Measurements from ENCODE around the gene TNFAIP2. TPM values are rescaled to one million over a fixed set of nuclear protein-coding genes. Genes with fewer than 3 reads are reported as not detected.
A peak's percentile ranks its signal among the peaks of the same experiment; 100 is the strongest.

Gene TNFAIP2
- total RNA-seq, 2 experiments from 2014 or later = 1.1 to 1.2 TPM

GRCh38 chr14:103140316-103141109, 17.3 kb downstream of the TNFAIP2 start:
- Mint-ChIP-seq H3K27me3 (peaks cover 5% of the 10 kb centered on the region), H3K27ac (no peak overlapping the region), H3K9me3 (no peaks in the 10 kb centered on the region), H3K4me3 (no peak overlapping the region), H3K4me1 (ENCODE audit: low read depth) (no peaks in the 10 kb centered on the region), H3K36me3 (ENCODE audit: low read depth) (no peaks in the 10 kb centered on the region)
- TF ChIP-seq CTCF (IDR thresholded peaks at IDR 0.05) = no peak
- ChIA-PET POLR2A (no interaction called here), CTCF (interaction anchor here (0.6 to 1.4 kb wide), 7 partner anchors 11 to 117 kb away, joined by 3 to 7 read pairs (median 4); no protein-coding TSS in a partner anchor)
- DNase-seq (no peak), ATAC-seq (peak; percentile 34)
- intact Hi-C loops (cut with micrococcal nuclease) = no loop called here

GRCh38 chr14:103141117-103141796, 18.0 kb downstream of the TNFAIP2 start:
- CTCF ChIA-PET = interaction anchor here (1.0 to 2.4 kb wide), 8 partner anchors 12 to 45 kb away, joined by 3 to 14 read pairs (median 4); no protein-coding TSS in a partner anchor
- H3K9me3 Mint-ChIP-seq = no peaks in the 10 kb centered on the region
- peaks cover 10% of the 10 kb centered on the region for H3K27me3 Mint-ChIP-seq

GRCh38 chr14:103142026-103142425, 18.8 kb downstream of the TNFAIP2 start:
- no peaks in the 10 kb centered on the region for H3K4me1 Mint-ChIP-seq (ENCODE audit: low read depth)
- H3K27me3 Mint-ChIP-seq = peaks cover 10% of the 10 kb centered on the region
- CTCF ChIA-PET = interaction anchor here (1.0 to 2.4 kb wide), 4 partner anchors 37 to 44 kb away, joined by 3 to 14 read pairs (median 3); no protein-coding TSS in a partner anchor
- no peaks in the 10 kb centered on the region for H3K36me3 Mint-ChIP-seq (ENCODE audit: low read depth)
- no peak overlapping the region for H3K4me3 Mint-ChIP-seq
- DNase-seq (no peak), ATAC-seq (no peak)
- intact Hi-C loops (cut with micrococcal nuclease) = no loop called here
- POLR2A ChIA-PET = no interaction called here
- H3K9me3 Mint-ChIP-seq = no peaks in the 10 kb centered on the region
- H3K27ac Mint-ChIP-seq = no peak overlapping the region
- no peak for TF ChIP-seq CTCF (IDR thresholded peaks at IDR 0.05)

More at GRCh38 chr14:103141117-103141796, 18.0 kb downstream of the TNFAIP2 start:
- Mint-ChIP-seq H3K27ac (no peak overlapping the region), H3K4me1 (ENCODE audit: low read depth) (no peaks in the 10 kb centered on the region), H3K36me3 (ENCODE audit: low read depth) (no peaks in the 10 kb centered on the region), H3K4me3 (no peak overlapping the region)
- intact Hi-C loops (cut with micrococcal nuclease) = no loop called here
- POLR2A ChIA-PET = no interaction called here
- peak; percentile 73 for TF ChIP-seq CTCF (IDR thresholded peaks at IDR 0.05)
- DNase-seq (peak; percentile 66), ATAC-seq (peak; percentile 61)

- Mint-ChIP-seq H3K27me3 (peaks cover 10% of the 10 kb centered on the region), H3K4me1 (ENCODE audit: low read depth) (no peaks in the 10 kb centered on the region), H3K9me3 (no peaks in the 10 kb centered on the region), H3K27ac (no peak overlapping the region), H3K4me3 (no peak overlapping the region), H3K36me3 (ENCODE audit: low read depth) (no peaks in the 10 kb centered on the region)
- ChIA-PET POLR2A (no interaction called here), CTCF (interaction anchor here (1.0 to 2.4 kb wide), 4 partner anchors 37 to 45 kb away, joined by 3 to 14 read pairs (median 3); no protein-coding TSS in a partner anchor)
- no peak for DNase-seq
- TF ChIP-seq CTCF (IDR thresholded peaks at IDR 0.05) = no peak
- intact Hi-C loops (cut with micrococcal nuclease) = no loop called here
- no peak for ATAC-seq
Measured at GRCh38 chr14:103142721-103143302, 19.6 kb downstream of the TNFAIP2 start.
